HepG2 (cell line): ENCODE data around the gene COPS9. TPM values are rescaled to one million over a fixed set of nuclear protein-coding genes. Genes with fewer than 3 reads are reported as not detected.

Experiments
- ATAC-seq: fragments of 200-7000 bp; cut with Tn5 transposase; 3 replicates; pipeline ENCODE4 v1.9.1; 2020; ENCODE audit warnings: mild to moderate bottlenecking, moderate library complexity
- BruUV-seq: library from RNA; stranded (reverse); fragments of 400-500 nt; replicated peaks from 2 replicates; lab custom pipeline; 2021; lab: Mats Ljungman, UMichigan
- CTCF ChIA-PET: fragments of 300-600 bp; formaldehyde crosslinking; extraction: SDS; loops from one replicate; lab custom pipeline; 2021; ENCODE audit warnings: low total read pairs, inconsistent platforms, low intra/inter-chr PET ratio; lab: Yijun Ruan, JAX
- POLR2A ChIA-PET: fragments of 350-600 bp; sonication (Branson Sonifier 250); formaldehyde crosslinking; loops from one replicate; lab custom pipeline; 2020; ENCODE audit warnings: antibody characterized with exemption, inconsistent platforms; lab: Yijun Ruan, JAX
- DNase-seq: peaks from one replicate; pipeline ENCODE4 v3.0.0-alpha.2; 2015; ENCODE audit warnings: low spot score
- FAIRE-seq: peaks from 3 replicates; lab custom pipeline; 2011; peaks lifted over from hg19 to GRCh38; lab: Jason Lieb, UNC
- H2AFZ ChIP-seq: one replicate; pipeline ENCODE4 v1.6.1; 2011; ENCODE audit warnings: low read length, inconsistent platforms
- H3K27ac ChIP-seq: fragments of 300-600 bp; 3 replicates; pipeline ENCODE4 v1.8.0; 2011; ENCODE audit warnings: mixed run types, mild to moderate bottlenecking, mixed read lengths, low read length, inconsistent platforms; ENCODE audit not compliant: insufficient read depth; ENCODE audit errors: extremely low read length
- H3K27me3 ChIP-seq, 2 experiments: fragments of 200-600 bp in 1 of 2; 2 replicates in 1 of 2; 3 replicates in 1 of 2; pipeline versions ENCODE4 v1.6.0 to v1.8.0; 2011; ENCODE audit warnings: low read length in 2 of 2, mild to moderate bottlenecking in 2 of 2, moderate library complexity in 2 of 2, inconsistent platforms in 1 of 2; ENCODE audit not compliant: insufficient read depth in 2 of 2, control insufficient read depth in 1 of 2
- H3K36me3 ChIP-seq, 2 experiments: fragments of 200-600 bp in 1 of 2; replicated peaks in 1 of 2; 2 replicates in 1 of 2; 3 replicates in 1 of 2; pipeline versions ENCODE4 v1.5.1 to v1.8.0; 2011; ENCODE audit warnings: low read length in 2 of 2, inconsistent platforms in 1 of 2; ENCODE audit not compliant: insufficient read depth in 2 of 2, control insufficient read depth in 1 of 2
- H3K4me1 ChIP-seq: 2 replicates; pipeline ENCODE4 v1.5.1; 2012; ENCODE audit warnings: low read length, inconsistent platforms; ENCODE audit not compliant: insufficient read depth
- H3K4me2 ChIP-seq: 2 replicates; pipeline ENCODE4 v1.6.0; 2011; ENCODE audit warnings: low read depth, low read length, inconsistent platforms
- H3K4me3 ChIP-seq, 3 experiments: fragments of 200-600 bp in 1 of 3; sonication (generic), shearing (Covaris generic) in 1 of 3; replicated peaks in 1 of 3; 2 replicates each; pipeline ENCODE4 v1.5.1; 2011 to 2016; ENCODE audit warnings: low read length in 3 of 3, inconsistent platforms in 2 of 3, low read depth in 2 of 3, mild to moderate bottlenecking in 2 of 3, control low read depth in 1 of 3, mixed read lengths in 1 of 3; ENCODE audit not compliant: insufficient read depth in 1 of 3
- H3K79me2 ChIP-seq: one replicate; pipeline ENCODE4 v1.6.1; 2011; ENCODE audit warnings: low read length, inconsistent platforms; ENCODE audit not compliant: insufficient read depth
- H3K9ac ChIP-seq: 2 replicates; pipeline ENCODE4 v1.6.0; 2011; ENCODE audit warnings: mild to moderate bottlenecking, low read depth, low read length, inconsistent platforms; ENCODE audit not compliant: insufficient read depth
- H3K9me3 ChIP-seq: 2 replicates; pipeline ENCODE4 v1.5.1; 2012; ENCODE audit warnings: mild to moderate bottlenecking, low read length
- H4K20me1 ChIP-seq: 2 replicates; pipeline ENCODE4 v1.6.0; 2011; ENCODE audit warnings: inconsistent platforms, mild to moderate bottlenecking, low read length, moderate library complexity; ENCODE audit not compliant: insufficient read depth
- BHLHE40 ChIP-seq: IDR thresholded peaks from 2 replicates; pipeline ENCODE4 v1.6.1; 2011; ENCODE audit warnings: low read length, improper control_type of control experiment
- CENPT ChIP-seq: sonication (generic); formaldehyde crosslinking; IDR thresholded peaks from 2 replicates; pipeline ENCODE4 v1.8.0; 2022; ENCODE audit warnings: low read depth, mild to moderate bottlenecking, moderate library complexity, missing genetic modification reagents
- HES4 ChIP-seq: sonication (generic); formaldehyde crosslinking; IDR thresholded peaks from 2 replicates; pipeline ENCODE4 v1.9.0; 2021; ENCODE audit warnings: mild to moderate bottlenecking, missing genetic modification reagents, borderline replicate concordance
- MEIS1 ChIP-seq: sonication (generic); formaldehyde crosslinking; IDR thresholded peaks from 2 replicates; pipeline ENCODE4 v1.9.0; 2021; ENCODE audit warnings: mild to moderate bottlenecking, missing genetic modification reagents, moderate library complexity, borderline replicate concordance
- PAF1 ChIP-seq: IDR thresholded peaks from 2 replicates; pipeline ENCODE4 v1.6.1; 2016; ENCODE audit warnings: missing genetic modification reagents, missing compliant biosample characterization
- ZFY ChIP-seq: sonication (generic); formaldehyde crosslinking; IDR thresholded peaks from 2 replicates; pipeline ENCODE4 v1.4.0; 2020; ENCODE audit warnings: missing genetic modification reagents
- ZNF205 ChIP-seq: IDR thresholded peaks from 2 replicates; pipeline ENCODE4 v1.6.1; 2018; ENCODE audit warnings: missing biosample characterization, missing genetic modification reagents
- ZNF282 ChIP-seq: fragments of 450-650 bp; IDR thresholded peaks from 2 replicates; pipeline ENCODE4 v1.6.1; 2018; ENCODE audit not compliant: partially characterized antibody
- ZNF577 ChIP-seq: sonication (generic); formaldehyde crosslinking; IDR thresholded peaks from 2 replicates; pipeline ENCODE4 v1.4.0; 2020; ENCODE audit warnings: mild to moderate bottlenecking, low read depth, missing genetic modification reagents, borderline replicate concordance
- ZNF775 ChIP-seq: sonication (generic); formaldehyde crosslinking; IDR thresholded peaks from 2 replicates; pipeline ENCODE4 v1.4.0; 2020; ENCODE audit warnings: missing genetic modification reagents, mild to moderate bottlenecking, moderate library complexity, borderline replicate concordance
- WGBS: methylation state at CpG from one replicate; pipeline ENCODE4 v1.1.6; 2017; ENCODE audit warnings: low lambda C conversion rate; 5-methylcytosine and 5-hydroxymethylcytosine counted together
- in situ Hi-C: cut with HindIII; loops from 2 replicates; pipeline ENCODE4 v1.10.0; 2017; ENCODE audit warnings: low pct_unique_long_range_greater_than_20kb; ENCODE audit not compliant: extremely low pct_ligation_motif_present
- intact Hi-C: fragments of 100-400 bp; cut with micrococcal nuclease; formaldehyde crosslinking; loops from one replicate; pipeline ENCODE4 v1.10.0; 2022; ENCODE audit not compliant: unreplicated experiment
- polyA plus RNA-seq, 8 experiments: library from polyadenylated mRNA; depleted of rRNA in 3 of 8; stranded (reverse) in 7 of 8; unstranded in 1 of 8; fragments of >200 nt; fragmentation: Illumina TruSeq in 4 of 8; extraction: Trizol in 4 of 8; gene quantifications; 2 replicates each; pipeline versions ENCODE4 v1.2.1 to v1.2.3, GENCODE V29; 2011 to 2016; ENCODE audit warnings: low read depth in 4 of 8, missing spikeins in 1 of 8, mixed read lengths in 1 of 8; ENCODE audit not compliant: insufficient read depth in 1 of 8
- total RNA-seq, 5 experiments: library from RNA; depleted of rRNA; stranded (reverse); fragments of >200 nt; fragmentation: Illumina TruSeq; extraction: Trizol; gene quantifications; 2 replicates each; pipeline ENCODE4 v1.2.3, GENCODE V29; 2016; ENCODE audit warnings: low read depth in 1 of 5
- TF ChIP-seq, protein P1 (sequence below): sonication (generic); formaldehyde crosslinking; conservative IDR thresholded peaks from 2 replicates; pipeline ENCODE4 v1.4.0; 2020; ENCODE audit warnings: missing genetic modification reagents
- TF ChIP-seq, protein P2 (sequence below): sonication (generic); formaldehyde crosslinking; IDR thresholded peaks from 2 replicates; pipeline ENCODE4 v1.8.1; 2022; ENCODE audit warnings: mild to moderate bottlenecking, missing genetic modification reagents
- TF ChIP-seq, protein P3 (sequence below): sonication (generic); formaldehyde crosslinking; IDR thresholded peaks from 2 replicates; pipeline ENCODE4 v1.9.0; 2022; ENCODE audit warnings: low read depth, missing genetic modification reagents
- TF ChIP-seq, protein P4 (sequence below): sonication (generic); formaldehyde crosslinking; IDR thresholded peaks from 2 replicates; pipeline ENCODE4 v1.9.0; 2021; ENCODE audit warnings: missing genetic modification reagents, borderline replicate concordance
- TF ChIP-seq, protein P5 (sequence below): sonication (generic); formaldehyde crosslinking; IDR thresholded peaks from 2 replicates; pipeline ENCODE4 v1.5.1; 2020; ENCODE audit warnings: missing genetic modification reagents, mild to moderate bottlenecking, borderline replicate concordance

Gene COPS9
- total and polyA plus RNA-seq, 2 of the 13 experiments (the other 11 are each of a cell fraction or from before 2014, with no cell fraction given), result 180 to 247 TPM

DNA sequence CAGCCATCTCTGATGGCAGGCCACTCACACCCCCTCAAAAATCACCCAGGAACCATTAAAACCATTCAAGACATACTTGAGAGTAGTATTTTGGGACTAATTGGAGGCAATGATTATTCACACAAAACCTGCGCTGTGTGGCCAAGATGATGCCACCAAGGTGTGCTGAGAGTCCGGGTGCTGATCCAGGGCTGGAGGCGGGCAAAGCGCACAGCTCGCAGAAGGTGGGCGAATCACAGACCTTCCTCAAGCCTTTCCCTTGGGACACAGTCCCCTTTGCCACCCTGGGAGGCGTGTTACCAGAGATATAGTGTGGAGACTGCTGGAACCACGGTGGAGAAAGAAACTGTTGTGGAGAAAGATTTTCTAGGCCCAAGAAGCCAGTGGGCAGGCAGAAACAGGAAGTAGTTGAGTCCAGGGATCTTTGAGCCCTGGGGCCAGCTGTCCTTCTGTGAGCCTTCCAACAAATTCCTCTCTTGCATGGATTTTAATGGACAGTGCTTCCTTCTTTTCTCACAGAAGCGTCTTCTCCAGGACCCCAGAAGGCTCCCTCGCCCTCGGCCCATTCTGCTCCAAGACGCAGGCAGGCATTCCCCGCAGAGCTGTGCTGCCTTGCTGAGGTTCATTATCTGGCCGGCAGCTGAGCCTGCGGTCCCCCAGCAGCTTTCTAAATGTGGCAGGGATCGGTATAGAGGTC, 8.0 kb downstream of the COPS9 start:
- peaks cover 21 to 56% of the 10 kb centered on the region in 2 experiments for H3K36me3 ChIP-seq
- no peak overlapping the region for H2AFZ ChIP-seq
- H3K4me3 ChIP-seq, result no peak overlapping the region
- no peak overlapping the region for H3K4me2 ChIP-seq
- TF ChIP-seq ZNF577 (CRISPR knock-in tag) (no peak), HES4 (no peak), ZFY (CRISPR knock-in tag) (no peak), ZNF282 (no peak), ZNF775 (CRISPR knock-in tag) (no peak), MEIS1 (CRISPR knock-in tag) (no peak), CENPT (CRISPR knock-in tag) (no peak), PAF1 (CRISPR knock-in tag) (no peak), BHLHE40 (no peak), ZNF205 (CRISPR knock-in tag) (no peak)
- TF ChIP-seq, protein P1, sequence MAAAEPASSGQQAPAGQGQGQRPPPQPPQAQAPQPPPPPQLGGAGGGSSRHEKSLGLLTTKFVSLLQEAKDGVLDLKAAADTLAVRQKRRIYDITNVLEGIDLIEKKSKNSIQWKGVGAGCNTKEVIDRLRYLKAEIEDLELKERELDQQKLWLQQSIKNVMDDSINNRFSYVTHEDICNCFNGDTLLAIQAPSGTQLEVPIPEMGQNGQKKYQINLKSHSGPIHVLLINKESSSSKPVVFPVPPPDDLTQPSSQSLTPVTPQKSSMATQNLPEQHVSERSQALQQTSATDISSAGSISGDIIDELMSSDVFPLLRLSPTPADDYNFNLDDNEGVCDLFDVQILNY (CRISPR knock-in tag), result no peak
- TF ChIP-seq, protein P2, sequence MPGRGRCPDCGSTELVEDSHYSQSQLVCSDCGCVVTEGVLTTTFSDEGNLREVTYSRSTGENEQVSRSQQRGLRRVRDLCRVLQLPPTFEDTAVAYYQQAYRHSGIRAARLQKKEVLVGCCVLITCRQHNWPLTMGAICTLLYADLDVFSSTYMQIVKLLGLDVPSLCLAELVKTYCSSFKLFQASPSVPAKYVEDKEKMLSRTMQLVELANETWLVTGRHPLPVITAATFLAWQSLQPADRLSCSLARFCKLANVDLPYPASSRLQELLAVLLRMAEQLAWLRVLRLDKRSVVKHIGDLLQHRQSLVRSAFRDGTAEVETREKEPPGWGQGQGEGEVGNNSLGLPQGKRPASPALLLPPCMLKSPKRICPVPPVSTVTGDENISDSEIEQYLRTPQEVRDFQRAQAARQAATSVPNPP, result no peak
- TF ChIP-seq, protein P3, sequence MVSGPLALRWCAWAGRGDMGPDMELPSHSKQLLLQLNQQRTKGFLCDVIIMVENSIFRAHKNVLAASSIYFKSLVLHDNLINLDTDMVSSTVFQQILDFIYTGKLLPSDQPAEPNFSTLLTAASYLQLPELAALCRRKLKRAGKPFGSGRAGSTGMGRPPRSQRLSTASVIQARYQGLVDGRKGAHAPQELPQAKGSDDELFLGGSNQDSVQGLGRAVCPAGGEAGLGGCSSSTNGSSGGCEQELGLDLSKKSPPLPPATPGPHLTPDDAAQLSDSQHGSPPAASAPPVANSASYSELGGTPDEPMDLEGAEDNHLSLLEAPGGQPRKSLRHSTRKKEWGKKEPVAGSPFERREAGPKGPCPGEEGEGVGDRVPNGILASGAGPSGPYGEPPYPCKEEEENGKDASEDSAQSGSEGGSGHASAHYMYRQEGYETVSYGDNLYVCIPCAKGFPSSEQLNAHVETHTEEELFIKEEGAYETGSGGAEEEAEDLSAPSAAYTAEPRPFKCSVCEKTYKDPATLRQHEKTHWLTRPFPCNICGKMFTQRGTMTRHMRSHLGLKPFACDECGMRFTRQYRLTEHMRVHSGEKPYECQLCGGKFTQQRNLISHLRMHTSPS (CRISPR knock-in tag), result no peak
- TF ChIP-seq, protein P4, sequence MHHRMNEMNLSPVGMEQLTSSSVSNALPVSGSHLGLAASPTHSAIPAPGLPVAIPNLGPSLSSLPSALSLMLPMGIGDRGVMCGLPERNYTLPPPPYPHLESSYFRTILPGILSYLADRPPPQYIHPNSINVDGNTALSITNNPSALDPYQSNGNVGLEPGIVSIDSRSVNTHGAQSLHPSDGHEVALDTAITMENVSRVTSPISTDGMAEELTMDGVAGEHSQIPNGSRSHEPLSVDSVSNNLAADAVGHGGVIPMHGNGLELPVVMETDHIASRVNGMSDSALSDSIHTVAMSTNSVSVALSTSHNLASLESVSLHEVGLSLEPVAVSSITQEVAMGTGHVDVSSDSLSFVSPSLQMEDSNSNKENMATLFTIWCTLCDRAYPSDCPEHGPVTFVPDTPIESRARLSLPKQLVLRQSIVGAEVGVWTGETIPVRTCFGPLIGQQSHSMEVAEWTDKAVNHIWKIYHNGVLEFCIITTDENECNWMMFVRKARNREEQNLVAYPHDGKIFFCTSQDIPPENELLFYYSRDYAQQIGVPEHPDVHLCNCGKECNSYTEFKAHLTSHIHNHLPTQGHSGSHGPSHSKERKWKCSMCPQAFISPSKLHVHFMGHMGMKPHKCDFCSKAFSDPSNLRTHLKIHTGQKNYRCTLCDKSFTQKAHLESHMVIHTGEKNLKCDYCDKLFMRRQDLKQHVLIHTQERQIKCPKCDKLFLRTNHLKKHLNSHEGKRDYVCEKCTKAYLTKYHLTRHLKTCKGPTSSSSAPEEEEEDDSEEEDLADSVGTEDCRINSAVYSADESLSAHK (CRISPR knock-in tag), result no peak
- TF ChIP-seq, protein P5, sequence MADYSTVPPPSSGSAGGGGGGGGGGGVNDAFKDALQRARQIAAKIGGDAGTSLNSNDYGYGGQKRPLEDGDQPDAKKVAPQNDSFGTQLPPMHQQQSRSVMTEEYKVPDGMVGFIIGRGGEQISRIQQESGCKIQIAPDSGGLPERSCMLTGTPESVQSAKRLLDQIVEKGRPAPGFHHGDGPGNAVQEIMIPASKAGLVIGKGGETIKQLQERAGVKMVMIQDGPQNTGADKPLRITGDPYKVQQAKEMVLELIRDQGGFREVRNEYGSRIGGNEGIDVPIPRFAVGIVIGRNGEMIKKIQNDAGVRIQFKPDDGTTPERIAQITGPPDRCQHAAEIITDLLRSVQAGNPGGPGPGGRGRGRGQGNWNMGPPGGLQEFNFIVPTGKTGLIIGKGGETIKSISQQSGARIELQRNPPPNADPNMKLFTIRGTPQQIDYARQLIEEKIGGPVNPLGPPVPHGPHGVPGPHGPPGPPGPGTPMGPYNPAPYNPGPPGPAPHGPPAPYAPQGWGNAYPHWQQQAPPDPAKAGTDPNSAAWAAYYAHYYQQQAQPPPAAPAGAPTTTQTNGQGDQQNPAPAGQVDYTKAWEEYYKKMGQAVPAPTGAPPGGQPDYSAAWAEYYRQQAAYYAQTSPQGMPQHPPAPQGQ, result no peak
- TF ChIP-seq, all 625 proteins: peak for 0
- Histone ChIP-seq H3K4me1 (no peaks in the 10 kb centered on the region), H3K27me3 (no peaks in the 10 kb centered on the region), H3K79me2 (no peaks in the 10 kb centered on the region), H4K20me1 (no peaks in the 10 kb centered on the region), H3K27ac (no peak overlapping the region), H3K9me3 (no peaks in the 10 kb centered on the region), H3K9ac (no peak overlapping the region)
- in situ Hi-C loops, result no loop called here
- FAIRE-seq (no peak), ATAC-seq (no peak), DNase-seq (no peak)
- no TSS peak for BruUV-seq
- POLR2A ChIA-PET, result no interaction called here
- 96% methylated on average over 16 of the region's 16 CpGs for WGBS
- CTCF ChIA-PET, result no interaction called here
- intact Hi-C loops, result no loop called here
